HAP-1 (cell line): ENCODE results near the gene MYH9.

Source experiments
- DNase-seq, 2 experiments: peaks; one replicate each; pipeline ENCODE4 v3.0.0-alpha.2; 2016 to 2020; ENCODE audit warnings: low spot score in 2 of 2
- H3K27me3 ChIP-seq: fragments of 250-450 bp; sonication (Bioruptor Pico); 2 replicates; pipeline ENCODE4 v1.5.1; 2020; ENCODE audit warnings: low read depth, mild to moderate bottlenecking, moderate library complexity
- H3K36me3 ChIP-seq: fragments of 250-450 bp; sonication (Bioruptor Pico); replicated peaks from 2 replicates; pipeline ENCODE4 v1.5.1; 2020; ENCODE audit warnings: mild to moderate bottlenecking
- H3K4me1 ChIP-seq: fragments of 250-450 bp; sonication (Bioruptor Pico); 2 replicates; pipeline ENCODE4 v1.5.1; 2020; ENCODE audit warnings: mild to moderate bottlenecking
- H3K4me3 ChIP-seq: fragments of 250-450 bp; sonication (Bioruptor Pico); 2 replicates; pipeline ENCODE4 v1.5.1; 2020; ENCODE audit warnings: mild to moderate bottlenecking, moderate library complexity
- H3K9me3 ChIP-seq: fragments of 250-450 bp; sonication (Bioruptor Pico); 2 replicates; pipeline ENCODE4 v1.5.1; 2020; ENCODE audit warnings: mild to moderate bottlenecking, moderate library complexity
- in situ Hi-C: fragments of 300-500 bp; cut with MboI; formaldehyde crosslinking; loops from 3 replicates; pipeline ENCODE4 v1.14.3; 2020; ENCODE audit warnings: low sequenced_read_pairs, inconsistent platforms, mixed read lengths

The MYH9 gene

DNA sequence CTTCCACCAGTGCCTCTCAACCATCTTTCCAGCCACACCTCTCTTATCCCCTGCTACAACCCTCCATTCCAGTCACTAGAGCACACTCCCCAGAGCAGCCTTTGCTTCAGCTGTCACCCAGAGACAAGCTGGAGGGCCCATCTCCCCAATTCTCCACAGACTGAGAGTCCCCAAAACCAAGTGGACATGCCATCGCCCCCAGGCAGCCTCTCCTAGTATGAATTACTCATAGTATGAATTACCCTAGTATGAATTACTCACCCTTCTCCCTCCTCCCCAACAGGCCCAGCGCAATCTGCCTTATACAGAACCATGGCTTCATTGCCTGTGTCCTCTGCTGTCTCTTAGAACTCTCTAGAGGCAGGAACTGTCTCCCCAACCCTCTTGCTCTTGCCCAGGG is 24.8 kb downstream of the MYH9 start:
- H3K4me1 ChIP-seq: peaks cover 3% of the 10 kb centered on the region
- H3K4me3 ChIP-seq: no peak overlapping the region
- no peaks in the 10 kb centered on the region for H3K27me3 ChIP-seq
- H3K9me3 ChIP-seq: no peaks in the 10 kb centered on the region
- in situ Hi-C loops: no loop called here
- no peak for DNase-seq
- no peaks in the 10 kb centered on the region for H3K36me3 ChIP-seq

GRCh38 chr22:36362075-36362474 is 25.7 kb downstream of the MYH9 start:
- H3K4me1 ChIP-seq: peaks cover 11% of the 10 kb centered on the region
- H3K4me3 ChIP-seq: no peak overlapping the region
- no peaks in the 10 kb centered on the region for H3K27me3 ChIP-seq
- in situ Hi-C loops: no loop called here
- H3K9me3 ChIP-seq: no peaks in the 10 kb centered on the region
- H3K36me3 ChIP-seq: peaks cover 2% of the 10 kb centered on the region
- DNase-seq: no peak

GRCh38 chr22:36360871-36361383 is 26.8 kb downstream of the MYH9 start:
- in situ Hi-C loops: no loop called here
- Histone ChIP-seq H3K27me3 (no peaks in the 10 kb centered on the region), H3K9me3 (no peaks in the 10 kb centered on the region), H3K36me3 (peaks cover 4% of the 10 kb centered on the region), H3K4me3 (no peak overlapping the region), H3K4me1 (peaks cover 12% of the 10 kb centered on the region)
- no peak for DNase-seq

- Histone ChIP-seq H3K36me3 (peaks cover 4% of the 10 kb centered on the region), H3K9me3 (no peaks in the 10 kb centered on the region), H3K4me1 (peaks cover 12% of the 10 kb centered on the region), H3K4me3 (no peak overlapping the region), H3K27me3 (no peaks in the 10 kb centered on the region)
- in situ Hi-C loops: no loop called here
- DNase-seq: no peak
Observed at GRCh38 chr22:36360011-36360410, 27.8 kb downstream of the MYH9 start.

DNA sequence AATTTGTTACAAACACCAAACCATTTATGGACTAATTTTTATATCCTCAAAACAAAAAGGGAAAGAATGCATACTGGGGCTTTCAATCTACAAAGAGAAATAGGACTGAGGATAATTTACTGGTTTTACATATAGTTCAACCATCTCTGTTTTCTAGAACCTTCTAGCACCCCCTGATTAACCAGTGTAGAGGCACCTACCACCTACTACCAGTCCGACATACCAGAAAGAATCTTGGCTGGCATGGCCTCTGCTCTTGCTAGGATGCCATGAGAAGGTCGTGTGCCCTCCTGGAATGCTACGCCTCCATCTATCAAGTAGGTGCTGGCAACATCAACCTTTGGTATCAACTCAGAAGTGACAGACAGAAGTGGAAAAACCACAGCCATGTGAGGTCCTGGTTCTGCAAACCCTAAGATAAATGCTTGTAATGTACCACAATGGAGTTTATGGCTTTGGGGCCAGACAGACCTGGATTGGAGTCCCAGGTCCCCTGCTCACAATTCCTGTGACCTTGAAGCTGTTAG is 28.2 kb downstream of the MYH9 start:
- in situ Hi-C loops: no loop called here
- no peak for DNase-seq
- peaks cover 4% of the 10 kb centered on the region for H3K36me3 ChIP-seq
- H3K4me1 ChIP-seq: peaks cover 12% of the 10 kb centered on the region
- H3K27me3 ChIP-seq: no peaks in the 10 kb centered on the region
- H3K4me3 ChIP-seq: no peak overlapping the region
- H3K9me3 ChIP-seq: no peaks in the 10 kb centered on the region

- H3K9me3 ChIP-seq: no peaks in the 10 kb centered on the region
- peak in 1 of 2 experiments; percentile 42 for DNase-seq
- peaks cover 4% of the 10 kb centered on the region for H3K36me3 ChIP-seq
- in situ Hi-C loops: no loop called here
- H3K4me1 ChIP-seq: peaks cover 12% of the 10 kb centered on the region
- H3K27me3 ChIP-seq: no peaks in the 10 kb centered on the region
- H3K4me3 ChIP-seq: no peak overlapping the region
Observed at GRCh38 chr22:36358533-36359469, 29.0 kb downstream of the MYH9 start.

- H3K4me1 ChIP-seq: peaks cover 12% of the 10 kb centered on the region
- H3K9me3 ChIP-seq: no peaks in the 10 kb centered on the region
- H3K27me3 ChIP-seq: no peaks in the 10 kb centered on the region
- no peak for DNase-seq
- no peak overlapping the region for H3K4me3 ChIP-seq
- H3K36me3 ChIP-seq: peaks cover 4% of the 10 kb centered on the region
- in situ Hi-C loops: no loop called here
Observed at GRCh38 chr22:36356708-36357624, 30.8 kb downstream of the MYH9 start.

GRCh38 chr22:36355894-36356293 is 31.9 kb downstream of the MYH9 start:
- H3K36me3 ChIP-seq: peaks cover 4% of the 10 kb centered on the region
- no peak overlapping the region for H3K4me3 ChIP-seq
- DNase-seq: no peak
- H3K4me1 ChIP-seq: peaks cover 15% of the 10 kb centered on the region
- in situ Hi-C loops: no loop called here
- H3K27me3 ChIP-seq: no peaks in the 10 kb centered on the region
- no peaks in the 10 kb centered on the region for H3K9me3 ChIP-seq

GRCh38 chr22:36355362-36355761 is 32.4 kb downstream of the MYH9 start:
- in situ Hi-C loops: no loop called here
- Histone ChIP-seq H3K4me1 (peaks cover 15% of the 10 kb centered on the region), H3K36me3 (peaks cover 4% of the 10 kb centered on the region), H3K4me3 (no peak overlapping the region), H3K27me3 (no peaks in the 10 kb centered on the region), H3K9me3 (no peaks in the 10 kb centered on the region)
- DNase-seq: no peak

DNA sequence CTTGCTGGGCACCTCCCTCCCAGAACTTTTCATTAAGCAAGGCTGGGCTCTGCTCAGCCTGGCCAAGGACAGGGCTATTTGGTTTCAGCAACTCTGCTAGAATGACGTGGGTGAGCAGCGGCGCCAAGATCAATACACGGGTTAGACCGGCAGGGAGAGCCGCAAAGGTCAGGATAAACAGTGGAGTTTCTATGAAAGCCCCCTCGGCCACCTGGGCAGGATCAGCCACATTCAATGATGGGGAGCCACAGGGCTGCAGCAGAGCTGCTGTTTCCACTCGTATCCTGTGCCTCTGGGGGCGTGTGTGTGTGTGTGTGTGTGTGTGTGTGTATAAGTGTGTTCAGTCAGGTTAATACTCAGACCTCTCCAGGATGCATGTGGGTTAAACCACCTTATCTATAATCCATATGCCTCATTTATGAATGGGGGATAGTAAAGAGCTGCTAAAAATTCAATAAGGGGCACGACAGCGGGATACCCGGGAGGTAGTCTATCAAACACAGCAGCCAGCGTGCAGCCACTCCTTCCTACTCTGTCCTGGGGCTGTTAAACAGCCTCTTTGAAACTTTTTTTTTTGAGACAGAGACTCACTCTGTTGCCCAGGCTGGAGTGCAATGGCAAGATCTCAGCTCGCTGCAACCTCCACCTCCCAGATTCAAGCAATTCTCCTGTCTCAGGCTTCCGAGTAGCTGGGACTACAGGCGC is 34.8 kb downstream of the MYH9 start:
- H3K4me1 ChIP-seq: peaks cover 13% of the 10 kb centered on the region
- no peak for DNase-seq
- in situ Hi-C loops: no loop called here
- H3K4me3 ChIP-seq: no peak overlapping the region
- no peaks in the 10 kb centered on the region for H3K27me3 ChIP-seq
- H3K36me3 ChIP-seq: peaks cover 12% of the 10 kb centered on the region
- H3K9me3 ChIP-seq: no peaks in the 10 kb centered on the region

GRCh38 chr22:36351921-36352802 is 35.6 kb downstream of the MYH9 start:
- H3K36me3 ChIP-seq: peaks cover 15% of the 10 kb centered on the region
- H3K4me1 ChIP-seq: peaks cover 5% of the 10 kb centered on the region; the same call in 1 of the 2 replicates
- no peaks in the 10 kb centered on the region for H3K9me3 ChIP-seq
- no peak overlapping the region for H3K4me3 ChIP-seq
- DNase-seq: no peak
- no peaks in the 10 kb centered on the region for H3K27me3 ChIP-seq
- in situ Hi-C loops: no loop called here

DNA sequence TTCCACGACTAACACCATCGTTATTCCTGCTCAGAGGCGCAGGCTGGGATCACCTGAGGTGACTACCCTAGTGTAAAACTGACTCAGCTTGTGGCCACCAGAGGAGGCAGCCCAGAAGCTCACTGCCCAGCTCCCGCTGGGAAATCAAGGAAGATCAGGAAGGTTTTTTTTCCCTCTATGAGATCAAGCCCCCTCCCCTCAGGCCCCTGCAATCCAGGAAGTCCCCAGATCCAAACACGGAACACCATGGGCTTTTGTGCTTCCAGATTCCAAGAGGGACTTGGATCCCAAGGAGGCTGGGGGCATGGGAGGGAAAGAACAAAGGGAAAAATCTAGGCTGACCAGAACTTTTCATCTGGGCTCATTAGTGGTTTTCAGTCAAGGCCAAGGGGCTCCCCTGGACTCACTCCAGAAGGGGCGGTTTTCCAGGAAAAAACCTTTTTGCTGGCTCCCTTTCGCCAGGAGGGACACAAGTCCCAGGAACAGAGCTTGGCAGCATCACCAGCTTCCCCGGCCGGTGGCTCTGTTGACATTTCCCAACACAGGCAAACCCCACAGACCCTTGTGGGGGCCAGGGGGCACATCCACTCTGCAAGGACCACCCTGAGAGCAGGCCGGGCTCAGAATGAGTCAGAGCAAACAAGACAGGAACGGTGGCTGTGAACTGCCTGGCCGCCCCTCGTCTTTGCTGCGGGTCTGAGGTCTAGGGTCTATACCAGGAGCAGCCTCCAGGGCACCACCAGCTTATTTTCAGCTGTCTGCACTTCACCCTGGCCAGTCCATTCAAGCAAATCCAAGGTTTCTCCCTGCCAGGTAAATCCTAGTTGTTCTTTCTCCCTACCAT is 36.8 kb downstream of the MYH9 start:
- no peak for DNase-seq
- Histone ChIP-seq H3K9me3 (no peaks in the 10 kb centered on the region), H3K36me3 (peaks cover 23% of the 10 kb centered on the region), H3K4me1 (0 out of 2 replicates have a peak, but pooled peaks cover 4% of the 10 kb centered on the region), H3K4me3 (no peak overlapping the region), H3K27me3 (no peaks in the 10 kb centered on the region)
- in situ Hi-C loops: no loop called here
